ENCODE data around the gene ZNF821. TPM values are rescaled to one million over a fixed set of nuclear protein-coding genes. Genes with fewer than 3 reads are reported as not detected.

The ZNF821 gene
- total and polyA plus RNA-seq, 2 of the 8 experiments (the other 6 are each of a cell fraction or from before 2014, with no cell fraction given) = 9.5 to 14.1 TPM

- Histone ChIP-seq H2BK12ac (ENCODE audit: low read depth, low read length) (no peak overlapping the region), H2BK15ac (ENCODE audit: low read length) (no peak overlapping the region), H3K23me2 (ENCODE audit: low read depth, low read length) (no peaks in the 10 kb centered on the region), H3K4me2 (ENCODE audit: insufficient read depth in 1 of 2, low read depth in 2 of 2, low read length in 2 of 2) (no peak overlapping the region), H3K4ac (replicated peaks; ENCODE audit: insufficient read length, low read depth, low read length) (no peak overlapping the region), H2BK5ac (ENCODE audit: low read depth, low read length) (no peak overlapping the region), H2BK120ac (replicated peaks; ENCODE audit: low read depth, low read length) (no peak overlapping the region), H3K4me1 (replicated peaks in 1 of 4; ENCODE audit: control insufficient read depth in 3 of 4, insufficient read depth in 4 of 4, low read length in 3 of 4) (no peaks in the 10 kb centered on the region), H4K8ac (ENCODE audit: extremely low read depth, insufficient read depth, low read length) (no peak overlapping the region), H3K27me3 (replicated peaks in 1 of 4; ENCODE audit: control insufficient read depth in 3 of 4, extremely low read depth in 1 of 4, insufficient read depth in 3 of 4, low read length in 3 of 4) (no peaks in the 10 kb centered on the region), H3K14ac (ENCODE audit: insufficient read length) (no peak overlapping the region), H3K79me1 (ENCODE audit: low read depth, low read length) (no peaks in the 10 kb centered on the region; the same call in 1 of the 2 replicates), H4K20me1 (replicated peaks in 1 of 2; ENCODE audit: control insufficient read depth in 1 of 2, insufficient read depth in 2 of 2, low read length in 2 of 2) (peaks cover 3 to 14% of the 10 kb centered on the region in 2 experiments), H3K79me2 (ENCODE audit: control insufficient read depth in 1 of 2, insufficient read depth in 2 of 2, low read length in 2 of 2) (peaks cover 0 to 14% of the 10 kb centered on the region in 2 experiments; a peak in 1 of 4 replicates), H3K56ac (replicated peaks; ENCODE audit: insufficient read length, low read depth, low read length) (no peak overlapping the region), H2BK20ac (ENCODE audit: low read length) (no peak overlapping the region), H3K23ac (ENCODE audit: insufficient read length) (no peak overlapping the region), H3K18ac (ENCODE audit: extremely low read depth, low read length) (no peak overlapping the region), H3K36me3 (ENCODE audit: control insufficient read depth in 2 of 4, insufficient read depth in 4 of 4, low read length in 3 of 4) (peaks cover 40 to 77% (median 60%) of the 10 kb centered on the region in 4 experiments), H3K4me3 (ENCODE audit: extremely low read depth in 1 of 4, insufficient read depth in 2 of 4, low read depth in 3 of 4, low read length in 4 of 4) (no peak overlapping the region), H3K9me3 (ENCODE audit: insufficient read depth in 2 of 2, low read depth in 1 of 2, low read length in 1 of 2) (no peaks in the 10 kb centered on the region), H2AFZ (ENCODE audit: low read length) (no peak overlapping the region), H4K91ac (replicated peaks; ENCODE audit: insufficient read length, low read length) (no peak overlapping the region), H4K5ac (ENCODE audit: insufficient read length, low read depth, low read length) (no peak overlapping the region), H3K27ac (ENCODE audit: low read depth, low read length) (no peak overlapping the region), H3K9ac (replicated peaks in 1 of 4; ENCODE audit: extremely low read depth in 1 of 4, low read depth in 3 of 4, low read length in 3 of 4) (no peak overlapping the region), H2AK5ac (ENCODE audit: low read depth, low read length) (no peak overlapping the region)
- 95% methylated on average over 5 of the region's 5 CpGs; no CpG with 5 or more reads in 1 of the 2 experiments for WGBS, 2 experiments (ENCODE audit: extremely low coverage in 1 of 2, insufficient coverage in 1 of 2, insufficient read length in 1 of 2, insufficient replicate concordance in 2 of 2, low coverage in 1 of 2, low lambda C conversion rate in 2 of 2, missing lambda C conversion rate in 1 of 2)
- DNase-seq (ENCODE audit: low read depth in 1 of 2, low spot score in 2 of 2) = no peak
- CTCF ChIA-PET (ENCODE audit: partially characterized antibody) = interaction anchor here (0.7 to 2.3 kb wide), 3 partner anchors 12 to 34 kb away, joined by 3 to 6 read pairs (median 5); no protein-coding TSS in a partner anchor
- POLR2A ChIA-PET (ENCODE audit: partially characterized antibody) = interaction anchor here (1.0 kb wide), 1 partner anchor 17 kb away, joined by 4 read pairs; no protein-coding TSS in a partner anchor
- FAIRE-seq = no peak
- TF ChIP-seq TAF1 (IDR thresholded peaks at IDR 0.05; ENCODE audit: low read depth, low read length) = no peak
- TF ChIP-seq GTF2F1 (IDR thresholded peaks at IDR 0.05; ENCODE audit: borderline replicate concordance, low read depth, low read length) = no peak
- no peak for TF ChIP-seq POLR2A (IDR thresholded peaks at IDR 0.05; ENCODE audit: control extremely low read depth in 1 of 2, low read depth in 2 of 2, low read length in 2 of 2)
- no peak for TF ChIP-seq ATF3 (IDR thresholded peaks at IDR 0.05; ENCODE audit: insufficient read depth, low read depth, low read length)
- TF ChIP-seq NANOG (IDR thresholded peaks at IDR 0.05; ENCODE audit: insufficient read depth, low read depth, low read length, poor library complexity, severe bottlenecking) = no peak
- no peak for TF ChIP-seq RBBP5 (IDR thresholded peaks at IDR 0.05; ENCODE audit: borderline replicate concordance, low read depth, low read length)
- TF ChIP-seq CTCF (IDR thresholded peaks at IDR 0.05; ENCODE audit: control extremely low read depth in 1 of 3, insufficient read depth in 1 of 3, low read depth in 1 of 3, low read length in 3 of 3) = no peak
- TF ChIP-seq POLR2AphosphoS5 (IDR thresholded peaks at IDR 0.05; ENCODE audit: low read depth, low read length) = no peak
- TF ChIP-seq SIRT6 (IDR thresholded peaks at IDR 0.05; ENCODE audit: low read length) = no peak
- no peak for TF ChIP-seq SP4 (IDR thresholded peaks at IDR 0.05; ENCODE audit: low read length)
- TF ChIP-seq HDAC2 (IDR thresholded peaks at IDR 0.05; ENCODE audit: borderline replicate concordance in 1 of 2, low read depth in 2 of 2, low read length in 2 of 2) = no peak
Observed at GRCh38 chr16:71927787-71928186, 43.8 kb upstream of the ZNF821 start.
